ENCODE data around the gene PTGER1.

PTGER1 gene

GRCh38 chr19:14475251-14476073, at the start of gene PTGER1:
TSS of gene PTGER1 (minus strand) at chr19:14475354. CDS start at chr19:14474320, 1,034 bp downstream.
- TF ChIP-seq CTCF (conservative IDR thresholded peaks at IDR 0.05; ENCODE audit: low read depth, low read length): peak; percentile 51
- peak; percentile 44 for DNase-seq (ENCODE audit: low read depth)
- H3K4me3 ChIP-seq (ENCODE audit: low read depth, low read length): peak within 1 kb of the TSS; percentile 46

- DNase-seq (ENCODE audit: low read depth): no peak
- no peak for TF ChIP-seq CTCF (conservative IDR thresholded peaks at IDR 0.05; ENCODE audit: low read depth, low read length)
- H3K4me3 ChIP-seq (ENCODE audit: low read depth, low read length): no peak overlapping the region
Observed at GRCh38 chr19:14520543-14520942, 45.4 kb upstream of the PTGER1 start.

GRCh38 chr19:14519860-14520407, 44.8 kb upstream of the PTGER1 start:
- no peak overlapping the region for H3K4me3 ChIP-seq (ENCODE audit: low read depth, low read length)
- no peak for TF ChIP-seq CTCF (conservative IDR thresholded peaks at IDR 0.05; ENCODE audit: low read depth, low read length)
- no peak for DNase-seq (ENCODE audit: low read depth)

GRCh38 chr19:14519245-14519859, 44.2 kb upstream of the PTGER1 start:
- no peak for TF ChIP-seq CTCF (conservative IDR thresholded peaks at IDR 0.05; ENCODE audit: low read depth, low read length)
- no peak overlapping the region for H3K4me3 ChIP-seq (ENCODE audit: low read depth, low read length)
- no peak for DNase-seq (ENCODE audit: low read depth)

GRCh38 chr19:14517840-14518505, 42.8 kb upstream of the PTGER1 start, which contains the start of gene DNAJB1:
TSS of gene DNAJB1 (minus strand) at chr19:14518397. CDS start at chr19:14518349, 48 bp downstream.
- TF ChIP-seq CTCF (conservative IDR thresholded peaks at IDR 0.05; ENCODE audit: low read depth, low read length): no peak
- peak within 1 kb of the TSS; percentile 96 for H3K4me3 ChIP-seq (ENCODE audit: low read depth, low read length)
- DNase-seq (ENCODE audit: low read depth): peak; percentile 79

GRCh38 chr19:14517446-14517839, 42.3 kb upstream of the PTGER1 start:
- no peak for TF ChIP-seq CTCF (conservative IDR thresholded peaks at IDR 0.05; ENCODE audit: low read depth, low read length)
- peak overlapping the region; percentile 96 for H3K4me3 ChIP-seq (ENCODE audit: low read depth, low read length)
- no peak for DNase-seq (ENCODE audit: low read depth)
